Measurements from ENCODE around the gene CSMD2. TPM values are rescaled to one million over a fixed set of nuclear protein-coding genes. Genes with fewer than 3 reads are reported as not detected.

CSMD2 gene
- total RNA-seq, 2 experiments from 2014 or later: not detected

DNA sequence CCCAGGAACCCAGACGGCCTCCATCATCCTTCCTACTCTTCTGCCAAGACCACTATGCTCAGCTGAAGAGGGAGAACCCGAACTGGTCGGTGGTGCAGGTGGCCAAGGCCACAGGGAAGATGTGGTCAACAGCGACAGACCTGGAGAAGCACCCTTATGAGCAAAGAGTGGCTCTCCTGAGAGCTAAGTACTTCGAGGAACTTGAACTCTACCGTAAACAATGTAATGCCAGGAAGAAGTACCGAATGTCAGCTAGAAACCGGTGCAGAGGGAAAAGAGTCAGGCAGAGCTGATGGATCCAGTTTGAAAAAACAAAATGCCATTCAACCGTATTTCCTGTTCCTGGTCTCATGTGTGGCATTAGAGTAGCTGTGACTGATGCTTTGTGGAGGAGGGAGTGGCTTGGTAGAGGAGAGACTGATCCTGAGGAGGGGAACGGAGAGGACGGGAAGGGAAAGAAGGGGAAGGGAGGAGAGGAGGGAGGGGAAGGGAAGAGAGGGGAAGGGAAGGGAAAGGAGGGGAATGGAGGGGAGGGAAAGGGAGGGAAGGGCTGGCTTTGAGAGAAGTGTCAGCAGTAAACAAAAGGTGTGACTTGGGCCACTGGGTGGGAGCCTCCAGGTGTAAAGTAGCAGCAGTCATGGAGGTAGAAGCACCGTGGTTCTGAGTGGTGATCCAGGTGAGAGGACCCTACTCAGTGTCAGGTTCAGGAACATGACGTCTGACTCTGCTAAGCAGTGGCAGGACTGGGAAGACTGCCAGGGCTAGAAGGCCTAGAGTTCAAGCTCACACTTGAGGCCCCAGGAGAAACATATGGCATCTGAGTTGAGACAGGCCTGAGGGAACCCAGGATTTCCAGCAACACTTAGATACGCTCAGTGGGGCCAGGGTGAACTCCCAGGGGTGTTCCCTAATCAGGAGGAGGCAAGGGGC lies 300.3 kb downstream of the CSMD2 start:
- TF ChIP-seq, protein P1, sequence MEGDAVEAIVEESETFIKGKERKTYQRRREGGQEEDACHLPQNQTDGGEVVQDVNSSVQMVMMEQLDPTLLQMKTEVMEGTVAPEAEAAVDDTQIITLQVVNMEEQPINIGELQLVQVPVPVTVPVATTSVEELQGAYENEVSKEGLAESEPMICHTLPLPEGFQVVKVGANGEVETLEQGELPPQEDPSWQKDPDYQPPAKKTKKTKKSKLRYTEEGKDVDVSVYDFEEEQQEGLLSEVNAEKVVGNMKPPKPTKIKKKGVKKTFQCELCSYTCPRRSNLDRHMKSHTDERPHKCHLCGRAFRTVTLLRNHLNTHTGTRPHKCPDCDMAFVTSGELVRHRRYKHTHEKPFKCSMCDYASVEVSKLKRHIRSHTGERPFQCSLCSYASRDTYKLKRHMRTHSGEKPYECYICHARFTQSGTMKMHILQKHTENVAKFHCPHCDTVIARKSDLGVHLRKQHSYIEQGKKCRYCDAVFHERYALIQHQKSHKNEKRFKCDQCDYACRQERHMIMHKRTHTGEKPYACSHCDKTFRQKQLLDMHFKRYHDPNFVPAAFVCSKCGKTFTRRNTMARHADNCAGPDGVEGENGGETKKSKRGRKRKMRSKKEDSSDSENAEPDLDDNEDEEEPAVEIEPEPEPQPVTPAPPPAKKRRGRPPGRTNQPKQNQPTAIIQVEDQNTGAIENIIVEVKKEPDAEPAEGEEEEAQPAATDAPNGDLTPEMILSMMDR (IDR thresholded peaks at IDR 0.05): no peak
- Mint-ChIP-seq H3K9me3 (no peaks in the 10 kb centered on the region), H3K4me3 (no peak overlapping the region), H3K27me3 (peaks cover 33% of the 10 kb centered on the region), H3K27ac (no peak overlapping the region), H3K4me1 (ENCODE audit: low read depth) (peaks cover 5% of the 10 kb centered on the region), H3K36me3 (ENCODE audit: low read depth) (no peaks in the 10 kb centered on the region)
- intact Hi-C loops (cut with micrococcal nuclease): no loop called here
- POLR2A ChIA-PET: no interaction called here
- CTCF ChIA-PET: interaction anchor here (1.9 kb wide), 1 partner anchor 232 kb away, joined by 6 read pairs; no protein-coding TSS in a partner anchor
- ATAC-seq (no peak), DNase-seq (no peak)

DNA sequence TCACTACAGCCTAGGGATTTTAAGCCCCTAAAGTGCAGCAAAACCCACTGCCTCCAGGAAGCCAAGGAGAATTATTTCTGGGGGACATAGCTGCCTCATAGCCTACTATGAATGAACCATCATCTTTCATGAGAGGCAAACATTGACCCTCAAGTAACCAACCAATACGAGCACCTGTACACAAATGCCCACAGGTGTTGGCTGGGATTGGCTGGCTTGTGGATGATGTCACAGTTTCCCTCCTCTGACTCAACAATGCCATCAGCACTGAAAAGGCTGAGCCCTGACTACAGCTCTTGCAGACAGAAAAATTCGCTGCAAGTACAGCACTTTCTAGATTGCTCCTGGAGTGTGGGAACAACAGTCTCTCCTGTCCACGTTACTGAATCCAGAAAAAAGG lies 301.3 kb downstream of the CSMD2 start, which contains the start of gene HMGB4:
HMGB4 (plus strand) TSS at position 301 of the 400 bp plus-strand sequence. CDS start 113 bp downstream, outside the sequence.
- CTCF ChIA-PET: interaction anchor here (1.2 to 1.9 kb wide), 2 partner anchors 10 to 231 kb away, joined by 3 to 6 read pairs; no protein-coding TSS in a partner anchor
- intact Hi-C loops (cut with micrococcal nuclease): no loop called here
- POLR2A ChIA-PET: no interaction called here
- DNase-seq (no peak), ATAC-seq (no peak)
- no peak within 1 kb of the TSS for H3K27ac Mint-ChIP-seq
- TF ChIP-seq, protein P1 (IDR thresholded peaks at IDR 0.05): no peak
- peaks cover 33% of the 10 kb centered on the region for H3K27me3 Mint-ChIP-seq
- no peak within 1 kb of the TSS for H3K4me3 Mint-ChIP-seq
- peaks cover 5% of the 10 kb centered on the region for H3K4me1 Mint-ChIP-seq (ENCODE audit: low read depth)
- H3K36me3 Mint-ChIP-seq (ENCODE audit: low read depth): no peaks in the 10 kb centered on the region
- no peaks in the 10 kb centered on the region for H3K9me3 Mint-ChIP-seq

- TF ChIP-seq, protein P1 (IDR thresholded peaks at IDR 0.05): no peak
- no peak overlapping the region for H3K27ac Mint-ChIP-seq
- no peaks in the 10 kb centered on the region for H3K36me3 Mint-ChIP-seq (ENCODE audit: low read depth)
- no peaks in the 10 kb centered on the region for H3K9me3 Mint-ChIP-seq
- no peaks in the 10 kb centered on the region for H3K4me1 Mint-ChIP-seq (ENCODE audit: low read depth)
- POLR2A ChIA-PET: no interaction called here
- H3K4me3 Mint-ChIP-seq: no peak overlapping the region
- H3K27me3 Mint-ChIP-seq: peaks cover 36% of the 10 kb centered on the region
- intact Hi-C loops (cut with micrococcal nuclease): no loop called here
- no peak for ATAC-seq
- no peak for DNase-seq
- CTCF ChIA-PET: no interaction called here
These were observed 304.4 kb downstream of the CSMD2 start for GRCh38 chr1:33860671-33861070.

DNA sequence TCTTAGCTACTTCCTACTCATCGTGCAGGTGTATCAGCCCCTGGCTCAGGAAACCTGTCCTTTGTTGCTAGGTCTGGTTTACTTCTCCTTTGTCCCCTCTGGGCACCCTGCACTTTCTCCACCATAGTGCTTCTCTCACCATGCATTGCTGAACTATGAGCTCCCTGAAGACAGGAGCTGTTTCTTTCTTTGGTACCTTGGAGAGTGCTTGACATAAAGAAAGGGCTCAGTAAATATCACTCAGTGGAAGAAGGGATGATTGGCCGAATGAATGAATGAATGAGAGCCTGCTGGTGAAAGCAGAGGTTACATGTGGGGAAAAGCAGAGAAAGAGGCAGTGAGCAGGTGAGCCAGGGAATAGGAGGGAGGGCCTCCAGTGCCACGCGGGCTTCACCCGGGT lies 310.9 kb downstream of the CSMD2 start:
- peaks cover 22% of the 10 kb centered on the region for H3K27me3 Mint-ChIP-seq
- DNase-seq: no peak
- H3K27ac Mint-ChIP-seq: no peak overlapping the region
- TF ChIP-seq, protein P1 (IDR thresholded peaks at IDR 0.05): no peak
- H3K4me1 Mint-ChIP-seq (ENCODE audit: low read depth): peaks cover 1% of the 10 kb centered on the region
- POLR2A ChIA-PET: no interaction called here
- no peak overlapping the region for H3K4me3 Mint-ChIP-seq
- no peaks in the 10 kb centered on the region for H3K36me3 Mint-ChIP-seq (ENCODE audit: low read depth)
- no peaks in the 10 kb centered on the region for H3K9me3 Mint-ChIP-seq
- CTCF ChIA-PET: interaction anchor here (1.3 kb wide), 1 partner anchor 12 kb away, joined by 4 read pairs; no protein-coding TSS in a partner anchor
- intact Hi-C loops (cut with micrococcal nuclease): no loop called here
- no peak for ATAC-seq

- DNase-seq: no peak
- POLR2A ChIA-PET: no interaction called here
- Mint-ChIP-seq H3K4me3 (no peak overlapping the region), H3K27ac (no peak overlapping the region), H3K9me3 (no peaks in the 10 kb centered on the region), H3K4me1 (ENCODE audit: low read depth) (peaks cover 1% of the 10 kb centered on the region), H3K36me3 (ENCODE audit: low read depth) (no peaks in the 10 kb centered on the region), H3K27me3 (peaks cover 22% of the 10 kb centered on the region)
- TF ChIP-seq, protein P1 (IDR thresholded peaks at IDR 0.05): no peak
- no peak for ATAC-seq
- CTCF ChIA-PET: interaction anchor here (1.3 kb wide), 1 partner anchor 11 kb away, joined by 4 read pairs; no protein-coding TSS in a partner anchor
- intact Hi-C loops (cut with micrococcal nuclease): no loop called here
These were observed 311.6 kb downstream of the CSMD2 start for GRCh38 chr1:33853431-33853830.
